GM21786 (cell line): Measurements from ENCODE around the gene TRIM62.

ENCODE experiments used
- ATAC-seq: cut with Tn5 transposase; IDR thresholded peaks from one replicate; pipeline ENCODE4 v1.9.1; 2021; ENCODE audit not compliant: unreplicated experiment

The TRIM62 gene

GRCh38 chr1:33181921-33182341 is at the start of gene TRIM62:
TSS of gene TRIM62 (minus strand) at chr1:33182043. CDS start at chr1:33181432, 611 bp downstream.
- ATAC-seq = no peak

- no peak for ATAC-seq
Measured at GRCh38 chr1:33231166-33231565, 49.3 kb upstream of the TRIM62 start.

- no peak for ATAC-seq
Measured at GRCh38 chr1:33228935-33229487, 47.2 kb upstream of the TRIM62 start.

- ATAC-seq = no peak
Measured at GRCh38 chr1:33225586-33225985, 43.7 kb upstream of the TRIM62 start.

- ATAC-seq = no peak
Measured at GRCh38 chr1:33224166-33224707, 42.4 kb upstream of the TRIM62 start.

GRCh38 chr1:33222381-33222780 is 40.5 kb upstream of the TRIM62 start:
- no peak for ATAC-seq

- ATAC-seq = no peak
Measured at GRCh38 chr1:33221385-33221758, 39.5 kb upstream of the TRIM62 start.

- no peak for ATAC-seq
Measured at GRCh38 chr1:33220676-33221384, 39.0 kb upstream of the TRIM62 start.

- no peak for ATAC-seq
Measured at GRCh38 chr1:33219886-33220661, 38.2 kb upstream of the TRIM62 start.

GRCh38 chr1:33211972-33212371 is 30.1 kb upstream of the TRIM62 start:
- ATAC-seq = no peak

- ATAC-seq = no peak
Measured at GRCh38 chr1:33206340-33206739, 24.5 kb upstream of the TRIM62 start.

GRCh38 chr1:33195556-33195955 is 13.7 kb upstream of the TRIM62 start:
- ATAC-seq = no peak

- ATAC-seq = no peak
Measured at GRCh38 chr1:33191731-33192275, 10.0 kb upstream of the TRIM62 start.

GRCh38 chr1:33190701-33191100 is 8.9 kb upstream of the TRIM62 start:
- no peak for ATAC-seq

- ATAC-seq = no peak
Measured at GRCh38 chr1:33188572-33189275, 6.9 kb upstream of the TRIM62 start.

GRCh38 chr1:33186936-33187335 is 5.1 kb upstream of the TRIM62 start:
- no peak for ATAC-seq

- no peak for ATAC-seq
Measured at GRCh38 chr1:33185541-33185940, 3.7 kb upstream of the TRIM62 start.

GRCh38 chr1:33183306-33183705 is 1.5 kb upstream of the TRIM62 start:
- ATAC-seq = no peak

GRCh38 chr1:33182896-33183295 is 1.1 kb upstream of the TRIM62 start:
- no peak for ATAC-seq

- no peak for ATAC-seq
Measured at GRCh38 chr1:33182401-33182841, 578 bp upstream of the TRIM62 start.
